Measurements from ENCODE around the gene TLR9.
A peak's percentile ranks its signal among the peaks of the same experiment; 100 is the strongest.

The TLR9 gene

DNA sequence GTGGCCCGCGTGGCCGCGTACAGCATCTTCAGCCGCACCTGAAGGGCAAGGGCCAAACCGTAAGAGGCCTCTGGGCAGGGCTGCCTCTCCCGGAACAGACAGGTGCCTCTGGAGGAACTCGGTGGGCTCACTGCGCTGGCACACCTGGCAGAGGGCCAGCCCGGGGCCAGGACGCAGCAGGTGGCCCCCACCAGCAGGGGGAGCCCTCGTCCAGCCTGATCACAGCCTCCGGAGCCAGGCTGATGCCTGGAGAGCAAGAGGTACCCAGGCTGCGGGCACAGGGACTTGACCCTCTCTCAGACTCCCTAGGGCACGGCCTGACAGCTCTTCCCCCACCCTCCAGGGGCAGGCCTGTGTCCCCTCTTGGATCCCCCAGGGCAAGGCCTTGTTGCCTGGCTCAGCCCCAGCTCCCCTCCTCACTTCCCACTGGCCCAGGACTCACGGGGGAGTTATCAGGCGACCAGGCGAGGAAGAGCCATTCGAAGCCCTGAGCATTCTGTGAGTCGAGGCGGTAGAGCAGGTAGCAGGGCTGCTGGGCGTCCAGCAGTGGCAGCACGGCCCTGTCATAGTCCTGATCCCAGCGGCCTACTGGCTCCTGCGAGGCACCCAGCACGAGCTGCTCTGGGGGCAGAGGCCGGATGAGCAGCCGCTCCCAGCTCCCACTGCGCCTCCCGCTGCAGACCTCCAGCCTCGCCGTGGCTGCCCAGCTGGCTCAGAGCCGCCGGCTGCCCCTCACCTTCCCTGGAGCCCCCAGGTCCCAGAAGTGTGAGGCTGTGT lies 6.2 kb upstream of the TLR9 start:
- Histone ChIP-seq H3K9ac (ENCODE audit: low read length) (no peak overlapping the region), H3K79me1 (replicated peaks; ENCODE audit: low read length, poor library complexity, severe bottlenecking) (peaks cover 47% of the 10 kb centered on the region), H4K8ac (ENCODE audit: low read length) (peak overlapping the region; percentile 13), H3K9me3 (ENCODE audit: control insufficient read depth, low read length) (no peaks in the 10 kb centered on the region), H3K36me3 (ENCODE audit: control insufficient read depth in 1 of 2, insufficient read depth in 2 of 2, low read depth in 1 of 2, low read length in 2 of 2) (peaks cover 73 to 86% of the 10 kb centered on the region in 2 experiments), H3K14ac (ENCODE audit: low read length in 2 of 2) (no peak overlapping the region), H2BK120ac (ENCODE audit: low read depth, low read length) (no peak overlapping the region), H2BK12ac (ENCODE audit: low read length in 2 of 2) (no peak overlapping the region), H2AFZ (ENCODE audit: low read depth, low read length) (no peak overlapping the region), H2AK5ac (ENCODE audit: low read length, severe bottlenecking) (no peak overlapping the region), H3K27me3 (ENCODE audit: control insufficient read depth in 1 of 2, insufficient read depth in 1 of 2, low read length in 2 of 2) (no peaks in the 10 kb centered on the region), H3K4me1 (ENCODE audit: control insufficient read depth, insufficient read depth, low read depth, low read length) (peaks cover 18% of the 10 kb centered on the region), H3K27ac (ENCODE audit: low read length, poor library complexity, severe bottlenecking) (no peak overlapping the region), H3K4ac (ENCODE audit: low read depth in 1 of 2, low read length in 2 of 2) (no peak overlapping the region), H3K4me2 (ENCODE audit: low read length, poor library complexity, severe bottlenecking) (no peak overlapping the region), H3K23ac (ENCODE audit: low read length in 2 of 2) (no peak overlapping the region), H2BK15ac (ENCODE audit: low read depth, poor library complexity, severe bottlenecking) (no peak overlapping the region), H4K91ac (ENCODE audit: low read length) (no peak overlapping the region), H3K18ac (ENCODE audit: low read depth in 1 of 2, low read length in 2 of 2) (no peak overlapping the region), H3K4me3 (ENCODE audit: insufficient read depth in 1 of 2, low read depth in 1 of 2, low read length in 2 of 2) (no peak overlapping the region), H2BK5ac (ENCODE audit: low read depth, low read length, poor library complexity, severe bottlenecking) (no peak overlapping the region)
- peak; percentile 45 for DNase-seq
- 88% methylated on average over 31 of the region's 34 CpGs for WGBS

- Histone ChIP-seq H4K91ac (ENCODE audit: low read length) (no peak overlapping the region), H3K18ac (ENCODE audit: low read depth in 1 of 2, low read length in 2 of 2) (no peak overlapping the region), H3K9ac (ENCODE audit: low read length) (no peak overlapping the region), H2BK12ac (ENCODE audit: low read length in 2 of 2) (no peak overlapping the region), H3K4ac (ENCODE audit: low read depth in 1 of 2, low read length in 2 of 2) (no peak overlapping the region), H4K8ac (ENCODE audit: low read length) (no peak overlapping the region), H3K4me2 (ENCODE audit: low read length, poor library complexity, severe bottlenecking) (no peak overlapping the region), H2AFZ (ENCODE audit: low read depth, low read length) (no peak overlapping the region), H2BK120ac (ENCODE audit: low read depth, low read length) (no peak overlapping the region), H2BK5ac (ENCODE audit: low read depth, low read length, poor library complexity, severe bottlenecking) (no peak overlapping the region), H2BK15ac (ENCODE audit: low read depth, poor library complexity, severe bottlenecking) (no peak overlapping the region), H3K14ac (ENCODE audit: low read length in 2 of 2) (no peak overlapping the region), H2AK5ac (ENCODE audit: low read length, severe bottlenecking) (no peak overlapping the region), H3K27ac (ENCODE audit: low read length, poor library complexity, severe bottlenecking) (no peak overlapping the region), H3K79me1 (replicated peaks; ENCODE audit: low read length, poor library complexity, severe bottlenecking) (peaks cover 47% of the 10 kb centered on the region), H3K4me1 (ENCODE audit: control insufficient read depth, insufficient read depth, low read depth, low read length) (peaks cover 12% of the 10 kb centered on the region), H3K27me3 (ENCODE audit: control insufficient read depth in 1 of 2, insufficient read depth in 1 of 2, low read length in 2 of 2) (peaks cover 0 to 2% of the 10 kb centered on the region in 2 experiments), H3K23ac (ENCODE audit: low read length in 2 of 2) (no peak overlapping the region), H3K36me3 (ENCODE audit: control insufficient read depth in 1 of 2, insufficient read depth in 2 of 2, low read depth in 1 of 2, low read length in 2 of 2) (peaks cover 73 to 86% of the 10 kb centered on the region in 2 experiments), H3K9me3 (ENCODE audit: control insufficient read depth, low read length) (no peaks in the 10 kb centered on the region), H3K4me3 (ENCODE audit: insufficient read depth in 1 of 2, low read depth in 1 of 2, low read length in 2 of 2) (no peak overlapping the region)
- WGBS: 95% methylated on average over 16 of the region's 16 CpGs
- no peak for DNase-seq
Measured at GRCh38 chr3:52230889-52231499, 5.5 kb upstream of the TLR9 start.

- Histone ChIP-seq H3K79me1 (replicated peaks; ENCODE audit: low read length, poor library complexity, severe bottlenecking) (peaks cover 44% of the 10 kb centered on the region), H2AFZ (ENCODE audit: low read depth, low read length) (no peak overlapping the region), H2BK120ac (ENCODE audit: low read depth, low read length) (no peak overlapping the region), H2AK5ac (ENCODE audit: low read length, severe bottlenecking) (no peak overlapping the region), H3K4me2 (ENCODE audit: low read length, poor library complexity, severe bottlenecking) (no peak overlapping the region), H3K4me3 (ENCODE audit: insufficient read depth in 1 of 2, low read depth in 1 of 2, low read length in 2 of 2) (no peak overlapping the region), H4K91ac (ENCODE audit: low read length) (no peak overlapping the region), H2BK5ac (ENCODE audit: low read depth, low read length, poor library complexity, severe bottlenecking) (no peak overlapping the region), H3K27me3 (ENCODE audit: control insufficient read depth in 1 of 2, insufficient read depth in 1 of 2, low read length in 2 of 2) (peaks cover 0 to 7% of the 10 kb centered on the region in 2 experiments), H4K8ac (ENCODE audit: low read length) (no peak overlapping the region), H3K18ac (ENCODE audit: low read depth in 1 of 2, low read length in 2 of 2) (no peak overlapping the region), H3K9ac (ENCODE audit: low read length) (no peak overlapping the region), H3K27ac (ENCODE audit: low read length, poor library complexity, severe bottlenecking) (no peak overlapping the region), H3K14ac (ENCODE audit: low read length in 2 of 2) (no peak overlapping the region), H3K23ac (ENCODE audit: low read length in 2 of 2) (no peak overlapping the region), H2BK15ac (ENCODE audit: low read depth, poor library complexity, severe bottlenecking) (no peak overlapping the region), H3K4me1 (ENCODE audit: control insufficient read depth, insufficient read depth, low read depth, low read length) (peaks cover 8% of the 10 kb centered on the region), H2BK12ac (ENCODE audit: low read length in 2 of 2) (no peak overlapping the region), H3K36me3 (ENCODE audit: control insufficient read depth in 1 of 2, insufficient read depth in 2 of 2, low read depth in 1 of 2, low read length in 2 of 2) (peaks cover 71 to 83% of the 10 kb centered on the region in 2 experiments), H3K4ac (ENCODE audit: low read depth in 1 of 2, low read length in 2 of 2) (no peak overlapping the region), H3K9me3 (ENCODE audit: control insufficient read depth, low read length) (no peaks in the 10 kb centered on the region)
- 96% methylated on average over 6 of the region's 6 CpGs for WGBS
- DNase-seq: no peak
Measured at GRCh38 chr3:52230461-52230860, 5.0 kb upstream of the TLR9 start.

GRCh38 chr3:52229656-52230055 lies 4.2 kb upstream of the TLR9 start:
- Histone ChIP-seq H3K4me3 (ENCODE audit: insufficient read depth in 1 of 2, low read depth in 1 of 2, low read length in 2 of 2) (no peak overlapping the region), H4K91ac (ENCODE audit: low read length) (no peak overlapping the region), H3K9me3 (ENCODE audit: control insufficient read depth, low read length) (no peaks in the 10 kb centered on the region), H2BK120ac (ENCODE audit: low read depth, low read length) (no peak overlapping the region), H3K27me3 (ENCODE audit: control insufficient read depth in 1 of 2, insufficient read depth in 1 of 2, low read length in 2 of 2) (peaks cover 0 to 7% of the 10 kb centered on the region in 2 experiments), H3K4me2 (ENCODE audit: low read length, poor library complexity, severe bottlenecking) (no peak overlapping the region), H2AK5ac (ENCODE audit: low read length, severe bottlenecking) (no peak overlapping the region), H3K14ac (ENCODE audit: low read length in 2 of 2) (no peak overlapping the region), H2BK15ac (ENCODE audit: low read depth, poor library complexity, severe bottlenecking) (no peak overlapping the region), H3K27ac (ENCODE audit: low read length, poor library complexity, severe bottlenecking) (no peak overlapping the region), H3K18ac (ENCODE audit: low read depth in 1 of 2, low read length in 2 of 2) (no peak overlapping the region), H2BK12ac (ENCODE audit: low read length in 2 of 2) (no peak overlapping the region), H2AFZ (ENCODE audit: low read depth, low read length) (no peak overlapping the region), H3K4me1 (ENCODE audit: control insufficient read depth, insufficient read depth, low read depth, low read length) (peaks cover under 1% of the 10 kb centered on the region), H2BK5ac (ENCODE audit: low read depth, low read length, poor library complexity, severe bottlenecking) (no peak overlapping the region), H3K4ac (ENCODE audit: low read depth in 1 of 2, low read length in 2 of 2) (no peak overlapping the region), H3K23ac (ENCODE audit: low read length in 2 of 2) (no peak overlapping the region), H3K36me3 (ENCODE audit: control insufficient read depth in 1 of 2, insufficient read depth in 2 of 2, low read depth in 1 of 2, low read length in 2 of 2) (peaks cover 64 to 75% of the 10 kb centered on the region in 2 experiments), H3K9ac (ENCODE audit: low read length) (no peak overlapping the region), H3K79me1 (replicated peaks; ENCODE audit: low read length, poor library complexity, severe bottlenecking) (peaks cover 40% of the 10 kb centered on the region), H4K8ac (ENCODE audit: low read length) (no peak overlapping the region)
- WGBS: 98% methylated on average over 13 of the region's 13 CpGs
- DNase-seq: no peak

Measured in mesenchymal stem cell (in vitro differentiated cells and primary cell).